ENCODE measurements around the gene PDGFA. TPM values are rescaled to one million over a fixed set of nuclear protein-coding genes. Genes with fewer than 3 reads are reported as not detected.

The PDGFA gene
- polyA plus RNA-seq, 10 donors, result 24.6 to 45.9 (median 31.2) TPM

DNA sequence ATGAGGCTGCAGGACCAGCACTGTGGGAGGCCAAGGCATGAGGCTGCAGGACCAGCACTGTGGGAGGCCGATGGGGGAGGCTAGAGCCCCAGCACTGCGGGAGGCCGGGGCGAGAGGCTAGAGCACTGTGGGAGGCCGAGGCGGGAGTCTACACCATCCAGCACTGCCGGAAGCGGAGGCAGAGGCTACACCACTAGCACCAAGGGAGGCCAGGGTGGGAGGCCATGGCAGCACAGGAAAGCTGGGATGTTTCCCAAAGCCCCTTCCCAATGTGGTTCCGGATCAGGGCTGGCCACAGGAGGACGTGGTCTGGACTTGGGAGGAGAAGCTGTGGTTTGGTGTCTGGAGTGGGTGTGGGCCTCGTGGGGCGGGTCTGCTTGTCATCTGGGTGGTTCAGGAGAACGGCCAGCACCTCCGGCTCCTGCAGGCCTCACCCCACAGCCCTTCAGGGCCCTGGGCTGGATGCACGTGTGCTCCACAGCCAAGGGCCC, 43.6 kb downstream of the PDGFA start:
- DNase-seq, result no peak

DNA sequence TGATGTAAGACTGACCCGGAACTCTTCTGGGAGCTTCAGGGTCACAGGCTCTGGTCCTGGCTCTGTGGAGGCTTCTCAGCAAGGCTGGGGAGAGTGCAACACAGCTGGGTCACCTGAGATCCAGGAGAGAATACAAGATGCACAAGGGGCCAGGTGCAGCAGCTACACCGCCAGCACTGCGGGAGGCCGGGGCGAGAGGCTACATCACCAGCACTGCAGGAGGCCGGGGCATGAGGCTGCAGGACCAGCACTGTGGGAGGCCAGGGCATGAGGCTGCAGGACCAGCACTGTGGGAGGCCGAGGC, 44.3 kb downstream of the PDGFA start:
- no peak for DNase-seq

- no peak for DNase-seq
These were observed 44.8 kb downstream of the PDGFA start for GRCh38 chr7:474605-475424.

DNA sequence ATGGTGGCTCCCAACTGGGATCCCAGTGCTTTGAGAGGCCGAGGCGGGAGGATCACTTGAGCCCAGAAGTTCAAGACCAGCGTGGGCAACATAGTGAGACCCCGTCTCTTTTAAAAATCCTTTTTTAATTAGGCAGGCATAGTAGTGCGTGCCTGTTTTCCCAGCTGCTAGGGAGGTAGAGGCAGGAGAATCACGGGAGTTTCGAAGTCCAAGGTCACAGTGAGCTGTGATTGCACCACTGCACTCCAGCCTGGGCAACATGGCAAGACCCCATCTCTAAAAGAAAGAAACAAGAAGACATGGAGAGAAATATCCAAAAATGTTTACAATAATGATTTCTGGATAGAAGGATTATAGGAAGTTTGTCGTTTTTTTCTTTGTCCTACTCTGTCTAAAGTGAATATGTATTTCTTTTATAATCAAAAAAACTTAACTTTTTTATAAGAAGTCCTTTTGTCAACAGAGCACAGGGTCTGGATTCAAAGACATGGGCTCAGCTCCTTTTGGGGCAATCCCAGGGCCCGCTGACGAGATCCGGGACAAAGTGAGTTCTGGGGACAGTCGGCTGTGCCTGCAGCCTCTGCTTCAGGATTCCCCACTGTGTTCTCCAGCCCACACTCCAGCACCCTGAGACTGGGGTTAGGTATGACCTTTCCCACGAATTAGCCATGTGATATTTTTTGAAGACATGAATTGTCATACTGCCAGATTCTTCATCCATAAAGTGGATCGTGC, 45.6 kb downstream of the PDGFA start:
- no peak for DNase-seq

- DNase-seq, result no peak
These were observed 46.4 kb downstream of the PDGFA start for GRCh38 chr7:473211-473734.

- no peak for DNase-seq
These were observed 47.0 kb downstream of the PDGFA start for GRCh38 chr7:472640-472957.

DNA sequence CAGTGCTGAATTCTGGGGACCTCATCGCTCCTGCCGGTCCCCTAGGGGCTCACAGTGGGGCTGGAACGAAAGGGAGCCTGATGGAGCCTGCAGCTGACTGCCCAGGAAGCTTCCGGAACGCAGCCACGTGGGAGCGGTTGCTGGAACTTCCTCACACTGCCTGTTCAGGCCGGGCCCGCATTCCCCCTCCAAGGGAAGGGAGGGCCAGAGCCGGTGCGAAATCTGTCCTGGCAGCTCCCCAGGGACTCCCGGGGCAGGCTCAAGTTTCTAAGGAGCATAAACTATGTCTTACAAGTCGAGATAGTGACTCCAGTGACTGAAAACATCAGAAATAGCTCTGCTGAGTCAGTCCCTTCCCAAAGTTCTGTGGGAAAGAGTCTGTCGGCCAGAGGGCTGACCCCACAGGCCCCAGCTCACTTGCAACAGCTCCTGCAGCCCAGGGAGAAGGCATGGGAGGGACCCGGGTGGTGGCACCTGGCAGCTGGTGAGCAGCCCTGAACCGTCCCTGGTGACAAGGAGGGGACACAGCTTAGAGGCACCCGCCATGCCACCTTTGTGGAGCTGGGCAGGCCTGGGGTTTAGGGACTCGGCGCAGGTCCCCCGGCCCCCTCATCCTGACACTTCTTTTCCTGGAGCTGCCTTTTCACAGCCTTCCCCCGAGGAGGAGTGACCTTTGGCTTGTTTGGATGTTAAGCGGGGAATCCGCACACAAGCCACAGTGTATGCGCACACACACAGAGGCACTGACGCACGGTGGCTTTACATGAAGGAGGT, 47.6 kb downstream of the PDGFA start:
- peak; percentile 57 to 84 (median 80) for DNase-seq

- DNase-seq, result no peak
These were observed 48.3 kb downstream of the PDGFA start for GRCh38 chr7:471191-471865.

DNA sequence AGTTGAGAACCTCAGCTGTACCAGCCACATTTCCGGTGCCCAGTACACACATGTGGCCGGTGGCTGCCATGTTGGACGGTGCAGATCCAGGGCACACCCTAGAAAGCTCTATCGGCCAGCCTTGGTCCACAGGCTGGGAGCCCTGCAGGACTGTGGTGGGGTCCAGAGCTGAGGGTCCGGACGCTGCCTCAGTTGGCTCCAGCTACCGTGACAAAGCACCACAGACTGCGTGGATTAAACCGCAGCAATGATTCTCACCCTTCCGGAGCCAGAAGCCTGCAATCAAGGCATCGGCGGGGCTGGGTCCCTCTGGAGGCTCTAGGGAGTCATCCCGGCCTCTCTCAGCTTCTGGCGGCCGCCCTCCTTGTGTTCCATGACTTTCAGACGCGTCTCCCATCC, 50.1 kb downstream of the PDGFA start:
- peak in 1 of 3 donors; percentile 3 for DNase-seq

DNA sequence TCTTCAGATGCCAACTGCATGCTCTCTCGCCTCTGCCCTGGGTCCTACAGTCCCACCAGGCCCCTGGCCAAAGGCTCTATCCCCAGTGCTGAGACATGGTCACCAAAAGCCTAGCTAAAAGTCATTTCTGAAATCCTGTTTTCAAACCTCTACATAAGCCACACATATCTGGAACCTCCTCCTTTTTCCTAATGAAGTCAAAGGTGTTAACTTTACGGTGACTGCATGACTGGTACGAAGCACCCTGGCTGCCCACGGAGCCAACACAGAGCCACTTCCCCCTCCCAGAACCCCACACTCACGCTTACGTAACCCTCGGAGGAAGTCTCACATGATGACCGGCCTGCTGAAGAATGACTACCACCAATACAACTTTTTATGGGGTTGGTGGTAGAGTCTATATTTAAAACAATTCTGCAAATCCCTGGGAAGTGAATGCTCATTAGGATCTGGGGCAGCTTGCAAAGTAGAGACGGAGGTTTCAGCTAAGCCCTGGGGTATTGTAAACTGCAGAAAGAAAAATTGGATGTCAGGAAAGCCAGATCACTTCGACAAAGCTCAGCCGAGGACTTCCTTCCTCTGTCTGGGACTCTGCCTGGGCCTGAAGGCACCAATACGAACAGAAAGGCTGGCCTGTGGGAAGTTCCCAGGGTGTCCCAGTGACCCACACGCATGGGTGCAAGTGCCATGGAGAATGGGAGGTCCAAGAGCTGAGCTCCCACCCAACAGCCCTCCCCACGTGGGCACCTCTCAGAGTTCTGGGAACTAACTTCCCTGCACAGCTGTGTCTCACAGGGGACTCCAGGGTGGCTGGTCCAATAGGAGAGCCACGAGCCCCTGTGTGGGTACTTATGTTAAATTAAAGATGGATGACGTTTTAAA, 50.7 kb downstream of the PDGFA start:
- peak in 1 of 3 donors; percentile 26 for DNase-seq

DNA sequence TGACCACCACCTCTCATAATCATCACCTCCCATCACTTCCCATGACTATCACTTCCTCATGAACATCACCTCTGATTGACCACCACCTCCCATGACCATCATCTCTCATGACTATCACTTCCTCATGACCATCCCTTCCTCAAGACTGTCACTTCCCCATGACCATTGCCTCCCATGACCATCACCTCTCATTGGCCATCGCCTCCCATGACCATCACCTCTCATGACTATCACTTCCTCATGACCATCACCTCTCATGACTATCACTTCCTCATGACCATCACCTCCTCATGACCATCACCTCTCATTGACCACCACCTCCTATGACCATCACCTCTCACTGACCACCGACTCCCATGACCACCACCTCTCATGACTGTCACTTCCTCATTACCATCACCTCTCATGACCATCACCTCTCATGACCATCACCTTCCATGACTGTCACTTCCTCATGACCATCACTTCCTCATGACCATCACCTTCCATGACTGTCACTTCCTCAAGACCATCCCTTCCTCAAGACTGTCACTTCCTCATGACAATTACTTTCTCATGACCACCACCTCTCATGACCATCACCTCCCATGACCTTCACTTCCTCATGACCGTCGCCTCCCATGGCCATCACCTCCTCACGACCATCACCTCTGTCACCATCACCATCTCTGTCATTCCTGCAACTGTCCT, 51.6 kb downstream of the PDGFA start:
- peak in 1 of 3 donors; percentile 1 for DNase-seq

DNA sequence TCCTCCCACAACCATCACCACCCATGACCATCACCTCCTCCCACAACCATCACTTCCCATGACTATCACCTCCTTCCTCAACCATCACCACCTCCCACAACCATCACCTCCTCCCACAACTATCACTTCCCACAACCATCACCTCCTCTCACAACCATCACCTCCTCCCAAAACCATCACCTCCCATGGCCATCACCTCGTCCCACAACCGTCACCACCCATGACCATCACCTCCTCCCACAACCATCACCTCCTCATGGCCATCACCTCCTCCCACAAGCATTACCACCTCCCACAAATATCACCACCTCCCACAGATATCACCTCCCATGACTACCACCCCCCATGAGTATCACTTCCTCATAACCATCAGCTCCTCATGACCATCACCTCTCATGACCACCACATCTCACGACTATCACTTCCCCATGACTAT, 52.2 kb downstream of the PDGFA start:
- DNase-seq, result no peak

DNA sequence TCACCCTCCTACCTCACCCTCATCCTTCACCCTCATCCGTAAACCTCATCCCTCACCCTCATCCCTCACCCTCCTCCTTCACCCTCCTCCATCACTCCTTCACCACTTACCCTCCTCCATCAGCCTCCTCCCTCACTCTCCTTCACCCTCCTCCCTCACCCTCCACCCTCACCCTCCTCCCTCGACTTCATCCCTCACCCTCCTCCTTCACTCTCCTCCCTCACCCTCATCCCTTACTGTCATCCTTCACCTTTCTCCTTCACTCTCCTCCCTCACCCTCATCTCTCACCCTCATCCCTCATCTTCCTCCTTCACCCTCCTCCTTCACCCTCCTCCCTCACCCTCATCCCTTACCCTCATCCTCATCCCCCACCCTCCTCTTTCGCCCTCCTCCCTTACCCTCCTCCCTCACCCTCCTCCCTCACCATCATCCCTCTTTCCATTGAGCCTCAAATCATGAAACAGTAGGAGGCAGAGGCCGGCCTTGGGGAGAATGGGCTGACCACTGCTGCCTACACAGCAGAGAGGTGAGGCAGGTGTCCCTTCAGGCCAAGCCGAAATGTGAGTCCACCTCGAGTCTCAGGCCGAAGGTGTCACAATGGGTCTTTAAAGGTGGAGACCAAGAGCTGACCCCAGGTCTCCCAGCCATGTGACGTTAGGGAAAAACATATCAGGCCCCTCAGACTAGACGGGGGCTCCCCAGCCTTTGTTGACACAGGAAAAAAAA, 53.0 kb downstream of the PDGFA start:
- peak in 1 of 3 donors; percentile 1 for DNase-seq

DNA sequence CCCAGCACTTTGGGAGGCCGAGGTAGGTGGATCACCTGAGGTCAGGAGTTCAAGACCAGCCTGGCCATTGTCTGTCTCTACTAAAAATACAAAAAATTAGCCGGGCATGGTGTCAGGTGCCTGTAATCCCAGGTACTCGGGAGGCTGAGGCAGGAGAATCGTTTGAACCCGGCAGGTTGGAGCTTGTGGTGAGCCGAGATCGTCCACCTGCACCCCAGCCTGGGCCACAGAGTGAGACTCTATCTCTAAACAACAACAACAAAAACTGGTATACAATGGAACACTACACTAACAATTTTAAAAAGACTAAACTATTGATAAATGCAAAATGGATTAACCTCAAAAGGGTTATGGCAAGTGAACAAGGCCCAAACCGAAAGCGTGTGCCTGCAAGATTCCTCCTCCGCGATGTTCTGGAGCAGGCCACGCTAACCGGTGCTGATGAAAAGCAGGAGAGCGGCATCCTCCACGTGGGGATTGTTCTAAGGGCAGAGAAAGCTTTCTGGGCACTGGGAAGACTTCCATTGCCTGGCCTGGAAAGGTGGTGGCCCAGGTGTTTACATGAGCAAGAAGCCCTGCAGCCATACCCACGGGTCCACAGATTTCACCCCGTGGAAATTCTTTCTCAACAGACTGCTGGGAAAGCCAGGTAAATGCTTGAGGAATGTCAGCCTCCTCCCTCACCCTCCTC, 53.8 kb downstream of the PDGFA start:
- peak in 1 of 3 donors; percentile 15 for DNase-seq

GRCh38 chr7:464454-465401, 54.9 kb downstream of the PDGFA start:
- peak; percentile 60 to 93 (median 82) for DNase-seq

DNA sequence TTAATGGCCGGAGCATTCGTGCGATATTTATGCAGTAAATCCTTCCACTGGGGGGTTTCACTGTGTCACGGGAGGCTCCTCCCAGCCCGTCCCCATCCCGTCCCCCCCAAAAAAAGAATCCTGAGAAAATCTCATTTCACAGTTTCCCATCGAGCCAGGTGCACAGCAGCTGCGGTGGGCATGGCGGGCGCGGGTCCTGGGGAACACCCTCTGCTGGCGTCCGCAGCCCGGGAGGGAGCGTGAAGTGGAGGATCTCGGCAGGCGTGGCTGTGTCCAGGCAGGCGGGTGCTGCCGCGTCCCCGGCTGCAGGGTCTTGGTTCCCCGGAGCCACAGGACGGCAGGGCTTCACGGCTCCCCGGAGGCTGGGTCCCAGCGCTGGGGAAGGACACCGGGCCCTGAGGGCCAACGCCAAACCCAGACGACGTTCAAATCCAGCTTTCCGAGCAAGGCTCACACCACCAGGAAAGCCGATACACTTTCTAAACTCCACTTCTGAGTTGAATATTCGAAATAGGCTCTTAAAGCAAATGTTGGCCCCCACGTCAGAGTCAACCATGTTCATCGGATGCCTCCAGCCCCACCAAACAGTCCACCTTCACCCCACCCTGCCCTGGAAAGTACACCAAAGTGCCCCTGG, 55.7 kb downstream of the PDGFA start:
- peak in 1 of 3 donors; percentile 75 for DNase-seq

DNA sequence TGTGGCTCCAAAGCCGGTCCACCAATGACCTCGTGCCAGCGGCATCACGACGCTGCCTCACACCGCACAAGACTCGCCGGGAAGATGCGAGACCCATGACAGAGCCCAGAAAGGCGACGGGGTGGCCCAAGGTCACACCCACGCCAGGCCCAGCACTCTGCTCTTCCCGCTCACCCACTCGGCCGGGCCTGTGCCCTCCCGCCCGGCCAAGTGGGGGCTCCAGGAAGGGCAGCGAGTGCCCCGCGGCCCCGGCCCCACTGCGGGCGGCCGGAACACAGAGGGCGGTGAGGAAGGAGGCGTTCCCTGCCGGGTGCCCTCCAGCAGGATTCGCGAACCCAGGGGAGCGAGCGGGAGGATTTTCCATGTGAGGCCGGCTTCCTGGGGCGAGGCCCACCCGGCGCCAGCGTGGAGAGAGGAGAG, 56.3 kb downstream of the PDGFA start:
- no peak for DNase-seq
